Gastroesophageal sphincter (tissue), 2 donors: ENCODE measurements around the gene SCAP.

Source experiments
- POLR2A ChIP-seq, 2 donors: fragments of 450-650 bp; IDR thresholded peaks; one replicate each; pipeline ENCODE4 v1.6.1; 2017; ENCODE audit warnings: antibody characterized with exemption in 2 of 2, mild to moderate bottlenecking in 2 of 2, moderate library complexity in 1 of 2
- POLR2AphosphoS5 ChIP-seq: sonication (generic); formaldehyde crosslinking; IDR thresholded peaks from one replicate; pipeline ENCODE4 v1.6.1; 2017; ENCODE audit warnings: antibody characterized with exemption

GRCh38 chr3:47394140-47394870, 81.4 kb downstream of the SCAP start:
- TF ChIP-seq POLR2AphosphoS5 = no peak
- no peak for TF ChIP-seq POLR2A (IDR thresholded peaks at IDR 0.05)
